Activated CD4-positive, alpha-beta T cell treated with anti-CD3 and anti-CD28 coated beads for 36 hours (primary cell): ENCODE results near the gene ZNF629. TPM values are rescaled to one million over a fixed set of nuclear protein-coding genes. Genes with fewer than 3 reads are reported as not detected.

Experiments used
- ATAC-seq: fragments of 200-7000 bp; cut with Tn5 transposase; one replicate; pipeline ENCODE4 v1.10.0; 2021; ENCODE audit warnings: mild to moderate bottlenecking, moderate library complexity
- CTCF ChIA-PET: fragments of 350-600 bp; sonication (Branson Sonifier 250); formaldehyde crosslinking; loops from one replicate; lab custom pipeline; 2021; ENCODE audit warnings: antibody characterized with exemption; lab: Charles Lee
- POLR2A ChIA-PET: fragments of 350-600 bp; sonication (Branson Sonifier 250); formaldehyde crosslinking; loops from one replicate; lab custom pipeline; 2021; ENCODE audit warnings: antibody characterized with exemption, inconsistent platforms; lab: Charles Lee
- DNase-seq: peaks from one replicate; pipeline ENCODE4 v3.0.0-alpha.2; 2020
- H3K27ac Mint-ChIP-seq: one replicate; pipeline ENCODE4 v1.8.0; 2021; ENCODE audit warnings: mixed read lengths
- H3K27me3 Mint-ChIP-seq: one replicate; pipeline ENCODE4 v1.8.0; 2021; ENCODE audit warnings: mixed read lengths
- H3K36me3 Mint-ChIP-seq: one replicate; pipeline ENCODE4 v1.8.0; 2021; ENCODE audit warnings: low read depth, mixed read lengths
- H3K4me1 Mint-ChIP-seq: one replicate; pipeline ENCODE4 v1.8.0; 2021; ENCODE audit warnings: mixed read lengths
- H3K4me3 Mint-ChIP-seq: one replicate; pipeline ENCODE4 v1.8.0; 2021; ENCODE audit warnings: mild to moderate bottlenecking, moderate library complexity, mixed read lengths
- H3K9me3 Mint-ChIP-seq: one replicate; pipeline ENCODE4 v1.8.0; 2021; ENCODE audit warnings: low read depth, mixed read lengths
- intact Hi-C, 2 experiments: fragments of 100-400 bp; cut with DNase I in 1 of 2; cut with micrococcal nuclease in 1 of 2; formaldehyde crosslinking; loops; one replicate each; pipeline versions ENCODE4 v1.14.2 to v1.15.1; 2022 to 2024; cut with DNase I, micrococcal nuclease
- total RNA-seq, 2 experiments: library from RNA; stranded (reverse); gene quantifications; one replicate each; pipeline ENCODE4 v1.2.3, GENCODE V29; 2021

The ZNF629 gene
- total RNA-seq, 2 experiments from 2014 or later = 3.4 to 3.7 TPM

- ChIA-PET CTCF (interaction anchor here (0.5 to 2.7 kb wide), 7 partner anchors 18 to 157 kb away, joined by 3 to 8 read pairs (median 3); no protein-coding TSS in a partner anchor), POLR2A (interaction anchor here (0.6 kb wide), 1 partner anchor 25 kb away, joined by 3 read pairs; no protein-coding TSS in a partner anchor)
- H3K27me3 Mint-ChIP-seq = no peaks in the 10 kb centered on the region
- peak overlapping the region; percentile 83 for H3K4me3 Mint-ChIP-seq
- H3K4me1 Mint-ChIP-seq = peaks cover 15% of the 10 kb centered on the region
- no peaks in the 10 kb centered on the region for H3K9me3 Mint-ChIP-seq
- H3K27ac Mint-ChIP-seq = no peak overlapping the region
- ATAC-seq = no peak
- no peak for DNase-seq
- H3K36me3 Mint-ChIP-seq = peaks cover 9% of the 10 kb centered on the region
- intact Hi-C loops = no loop called here
Measured at GRCh38 chr16:30777591-30778297, 9.3 kb downstream of the ZNF629 start.

GRCh38 chr16:30775392-30776188 lies 11.4 kb downstream of the ZNF629 start:
- ChIA-PET POLR2A (interaction anchor here (1.4 kb wide), 1 partner anchor 28 kb away, joined by 3 read pairs; the partner anchor contains the start of gene PHKG2), CTCF (interaction anchor here (0.7 to 1.4 kb wide), 4 partner anchors 11 to 377 kb away, joined by 3 to 5 read pairs (median 4); no protein-coding TSS in a partner anchor)
- Mint-ChIP-seq H3K9me3 (no peaks in the 10 kb centered on the region), H3K4me1 (peaks cover 15% of the 10 kb centered on the region), H3K27me3 (no peaks in the 10 kb centered on the region), H3K4me3 (peak overlapping the region; percentile 83), H3K27ac (peak overlapping the region; percentile 93), H3K36me3 (peaks cover 17% of the 10 kb centered on the region)
- ATAC-seq (peak; percentile 85), DNase-seq (peak; percentile 80)
- intact Hi-C loops = loop anchor here in 1 of 2 experiments (1.0 to 2.0 kb wide), 5 partner anchors 13 to 146 kb away; partner anchors contain the start of genes BCL7C, CFAP119, PHKG2 and RNF40

GRCh38 chr16:30775131-30775391 lies 11.9 kb downstream of the ZNF629 start:
- H3K9me3 Mint-ChIP-seq = no peaks in the 10 kb centered on the region

GRCh38 chr16:30774367-30775130 lies 12.5 kb downstream of the ZNF629 start:
- DNase-seq (no peak), ATAC-seq (peak; percentile 1)
- Mint-ChIP-seq H3K9me3 (no peaks in the 10 kb centered on the region), H3K4me1 (peaks cover 15% of the 10 kb centered on the region), H3K36me3 (peaks cover 24% of the 10 kb centered on the region), H3K27ac (peak overlapping the region; percentile 93), H3K4me3 (peak overlapping the region; percentile 83), H3K27me3 (no peaks in the 10 kb centered on the region)
- intact Hi-C loops = loop anchor here in 1 of 2 experiments (1.0 to 2.0 kb wide), 5 partner anchors 12 to 147 kb away; partner anchors contain the start of genes BCL7C, CFAP119, PHKG2 and RNF40
- CTCF ChIA-PET = interaction anchor here (0.6 to 1.4 kb wide), 4 partner anchors 10 to 27 kb away, joined by 3 to 5 read pairs (median 4); partner anchors contain the start of gene PHKG2
- POLR2A ChIA-PET = interaction anchor here (1.4 kb wide), 1 partner anchor 27 kb away, joined by 3 read pairs; the partner anchor contains the start of gene PHKG2

More at GRCh38 chr16:30775131-30775391, 11.9 kb downstream of the ZNF629 start:
- Mint-ChIP-seq H3K4me3 (peak overlapping the region; percentile 83), H3K36me3 (peaks cover 20% of the 10 kb centered on the region), H3K4me1 (peaks cover 15% of the 10 kb centered on the region), H3K27me3 (no peaks in the 10 kb centered on the region), H3K27ac (peak overlapping the region; percentile 93)
- ChIA-PET POLR2A (interaction anchor here (1.4 kb wide), 1 partner anchor 27 kb away, joined by 3 read pairs; the partner anchor contains the start of gene PHKG2), CTCF (interaction anchor here (0.8 to 1.4 kb wide), 3 partner anchors 10 to 19 kb away, joined by 3 to 5 read pairs (median 4); no protein-coding TSS in a partner anchor)
- intact Hi-C loops = loop anchor here in 1 of 2 experiments (1.0 to 2.0 kb wide), 5 partner anchors 13 to 146 kb away; partner anchors contain the start of genes BCL7C, CFAP119, PHKG2 and RNF40
- no peak for ATAC-seq
- DNase-seq = no peak

DNA sequence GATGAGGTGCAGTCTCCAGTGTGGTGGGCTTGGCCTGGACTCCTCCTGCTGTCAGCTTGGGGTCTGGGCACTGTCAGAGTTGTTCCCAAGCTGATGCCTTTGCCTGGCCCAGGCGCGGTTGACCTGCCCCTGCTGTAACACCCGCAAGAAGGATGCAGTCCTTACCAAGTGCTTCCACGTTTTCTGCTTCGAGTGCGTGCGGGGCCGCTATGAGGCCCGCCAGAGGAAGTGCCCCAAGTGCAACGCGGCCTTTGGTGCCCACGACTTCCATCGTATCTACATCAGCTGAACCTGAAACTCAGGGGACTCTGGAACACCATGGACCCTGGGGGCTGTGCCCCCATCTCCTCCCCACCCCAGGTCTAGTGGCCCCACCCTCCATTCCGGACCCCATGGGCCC lies 13.2 kb downstream of the ZNF629 start:
- intact Hi-C loops = loop anchor here in 1 of 2 experiments (2.0 kb wide), 1 partner anchor 25 kb away; the partner anchor contains the start of gene PHKG2

DNA sequence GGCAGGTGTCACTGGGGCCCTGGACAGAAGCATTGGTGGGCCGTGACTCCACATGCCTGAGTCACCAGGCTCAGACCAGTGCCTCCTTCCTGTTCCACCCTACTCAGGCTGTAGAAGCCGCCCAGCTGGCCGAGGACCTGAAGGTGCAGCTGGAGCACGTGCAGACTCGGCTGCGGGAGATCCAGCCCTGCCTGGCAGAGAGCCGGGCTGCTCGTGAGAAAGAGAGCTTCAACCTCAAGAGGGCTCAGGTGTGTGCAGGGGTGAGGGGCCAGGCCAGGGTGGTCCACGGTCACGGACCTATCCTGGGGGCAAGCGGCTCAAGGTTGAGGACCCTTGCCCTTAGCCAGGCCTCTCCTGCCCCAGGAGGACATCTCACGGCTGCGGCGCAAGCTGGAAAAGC lies 15.3 kb downstream of the ZNF629 start:
- DNase-seq = no peak

More for the DNA sequence above, 13.2 kb downstream of the ZNF629 start:
- ATAC-seq (no peak), DNase-seq (no peak)
- no peak overlapping the region for H3K4me3 Mint-ChIP-seq
- CTCF ChIA-PET = interaction anchor here (0.6 to 1.4 kb wide), 2 partner anchors 10 to 26 kb away, joined by 3 to 4 read pairs; partner anchors contain the start of gene PHKG2
- no peak overlapping the region for H3K27ac Mint-ChIP-seq
- H3K36me3 Mint-ChIP-seq = peaks cover 28% of the 10 kb centered on the region
- H3K4me1 Mint-ChIP-seq = peaks cover 15% of the 10 kb centered on the region
- POLR2A ChIA-PET = interaction anchor here (0.9 kb wide), 1 partner anchor 26 kb away, joined by 3 read pairs; no protein-coding TSS in a partner anchor
- no peaks in the 10 kb centered on the region for H3K9me3 Mint-ChIP-seq
- H3K27me3 Mint-ChIP-seq = no peaks in the 10 kb centered on the region

GRCh38 chr16:30769379-30770089 lies 17.5 kb downstream of the ZNF629 start:
- Mint-ChIP-seq H3K4me3 (no peak overlapping the region), H3K27me3 (no peaks in the 10 kb centered on the region), H3K36me3 (peaks cover 51% of the 10 kb centered on the region), H3K27ac (no peak overlapping the region), H3K4me1 (peaks cover 2% of the 10 kb centered on the region), H3K9me3 (no peaks in the 10 kb centered on the region)
- ChIA-PET POLR2A (interaction anchor here (0.5 to 0.9 kb wide), 2 partner anchors 22 to 76 kb away, joined by 3 read pairs; partner anchors contain the start of gene PHKG2), CTCF (interaction anchor here (1.2 kb wide), 1 partner anchor 18 kb away, joined by 3 read pairs; no protein-coding TSS in a partner anchor)
- no peak for ATAC-seq
- no peak for DNase-seq
- intact Hi-C loops = loop anchor here in 1 of 2 experiments (10.0 kb wide), 1 partner anchor 45 kb away; no protein-coding TSS in a partner anchor

More for the DNA sequence above, 15.3 kb downstream of the ZNF629 start:
- no peaks in the 10 kb centered on the region for H3K27me3 Mint-ChIP-seq
- intact Hi-C loops = no loop called here
- no peak overlapping the region for H3K4me3 Mint-ChIP-seq
- peaks cover 39% of the 10 kb centered on the region for H3K36me3 Mint-ChIP-seq
- ChIA-PET CTCF (interaction anchor here (0.6 kb wide), 1 partner anchor 34 kb away, joined by 3 read pairs; no protein-coding TSS in a partner anchor), POLR2A (no interaction called here)
- no peak overlapping the region for H3K27ac Mint-ChIP-seq
- no peak for ATAC-seq
- no peaks in the 10 kb centered on the region for H3K9me3 Mint-ChIP-seq
- peaks cover 9% of the 10 kb centered on the region for H3K4me1 Mint-ChIP-seq

DNA sequence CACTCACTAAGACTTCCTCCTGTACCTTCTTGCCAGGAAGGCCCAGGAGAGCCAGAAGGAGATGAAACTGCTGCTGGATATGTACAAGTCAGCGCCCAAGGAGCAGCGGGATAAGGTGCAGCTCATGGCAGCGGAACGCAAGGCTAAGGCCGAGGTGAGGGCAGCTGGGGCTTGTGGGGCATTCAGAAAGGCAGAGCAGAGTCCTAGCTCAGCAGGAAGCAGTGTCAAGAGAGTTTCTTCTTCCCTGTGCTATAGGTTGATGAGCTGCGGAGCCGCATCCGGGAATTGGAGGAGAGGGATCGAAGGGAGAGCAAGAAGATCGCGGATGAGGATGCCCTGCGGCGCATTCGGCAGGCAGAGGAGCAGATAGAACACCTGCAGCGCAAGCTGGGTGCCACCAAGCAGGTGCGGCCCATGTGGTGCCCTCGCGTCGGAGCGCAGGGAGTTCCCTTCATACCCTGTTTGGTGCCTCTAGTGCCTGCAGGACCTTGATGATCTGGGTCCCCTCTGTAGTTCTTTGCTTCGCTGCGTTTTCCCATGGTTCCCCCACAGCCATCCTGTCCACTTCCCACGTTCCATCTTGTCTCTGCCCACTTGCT lies 18.3 kb downstream of the ZNF629 start:
- H3K27ac Mint-ChIP-seq = no peak overlapping the region
- CTCF ChIA-PET = interaction anchor here (1.1 to 1.2 kb wide), 2 partner anchors 17 to 76 kb away, joined by 3 read pairs; no protein-coding TSS in a partner anchor

DNA sequence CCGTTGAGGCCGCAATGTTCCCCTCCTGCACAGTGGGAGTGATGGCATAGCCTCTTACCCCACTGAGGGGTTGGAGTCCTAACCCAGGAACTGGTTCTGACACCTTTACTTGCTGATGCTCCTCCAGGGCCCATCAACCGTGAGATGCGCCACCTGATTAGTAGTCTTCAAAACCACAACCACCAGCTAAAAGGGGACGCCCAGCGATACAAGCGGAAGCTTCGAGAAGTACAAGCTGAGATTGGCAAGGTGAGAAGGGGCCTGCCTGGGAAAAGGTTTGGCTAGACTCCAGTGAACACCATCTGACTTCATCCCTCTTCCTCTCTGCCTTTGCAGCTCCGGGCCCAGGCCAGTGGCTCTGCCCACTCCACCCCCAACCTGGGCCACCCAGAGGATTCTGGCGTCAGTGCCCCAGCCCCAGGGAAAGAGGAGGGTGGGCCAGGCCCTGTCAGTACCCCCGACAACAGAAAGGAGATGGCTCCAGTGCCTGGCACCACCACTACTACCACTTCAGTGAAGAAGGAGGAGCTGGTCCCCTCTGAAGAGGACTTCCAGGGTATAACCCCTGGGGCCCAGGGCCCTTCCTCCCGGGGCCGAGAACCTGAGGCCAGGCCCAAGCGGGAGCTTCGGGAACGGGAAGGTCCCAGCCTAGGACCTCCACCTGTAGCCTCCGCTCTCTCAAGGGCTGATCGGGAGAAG lies 19.1 kb downstream of the ZNF629 start:
- H3K4me3 Mint-ChIP-seq = no peak overlapping the region
- no peak overlapping the region for H3K27ac Mint-ChIP-seq
- intact Hi-C loops = loop anchor here in 1 of 2 experiments (10.0 kb wide), 1 partner anchor 47 kb away; no protein-coding TSS in a partner anchor
- H3K4me1 Mint-ChIP-seq = peaks cover 11% of the 10 kb centered on the region
- H3K9me3 Mint-ChIP-seq = no peaks in the 10 kb centered on the region
- no peaks in the 10 kb centered on the region for H3K27me3 Mint-ChIP-seq
- POLR2A ChIA-PET = interaction anchor here (0.6 kb wide), 1 partner anchor 96 kb away, joined by 6 read pairs; no protein-coding TSS in a partner anchor
- DNase-seq (no peak), ATAC-seq (no peak)
- CTCF ChIA-PET = interaction anchor here (0.7 to 1.2 kb wide), 3 partner anchors 16 to 77 kb away, joined by 3 read pairs; no protein-coding TSS in a partner anchor
- peaks cover 60% of the 10 kb centered on the region for H3K36me3 Mint-ChIP-seq

More for the DNA sequence above, 18.3 kb downstream of the ZNF629 start:
- Mint-ChIP-seq H3K36me3 (peaks cover 58% of the 10 kb centered on the region), H3K9me3 (no peaks in the 10 kb centered on the region), H3K27me3 (no peaks in the 10 kb centered on the region), H3K4me1 (peaks cover 4% of the 10 kb centered on the region), H3K4me3 (no peak overlapping the region)
- ATAC-seq (no peak), DNase-seq (no peak)
- intact Hi-C loops = loop anchor here in 1 of 2 experiments (10.0 kb wide), 1 partner anchor 46 kb away; no protein-coding TSS in a partner anchor
- POLR2A ChIA-PET = no interaction called here
